Aorta (tissue), 5 donors: ENCODE measurements around the gene INPP5D. TPM values are rescaled to one million over a fixed set of nuclear protein-coding genes. Genes with fewer than 3 reads are reported as not detected.
A peak's percentile ranks its signal among the peaks of the same experiment; 100 is the strongest.

ENCODE experiments used
- ATAC-seq: fragments of 200-7000 bp; cut with Tn5 transposase; one replicate; pipeline ENCODE4 v1.9.1; 2022; ENCODE audit warnings: moderate library complexity; ENCODE audit not compliant: low FRiP score
- DNase-seq, 2 donors: peaks; one replicate each; pipeline ENCODE4 v3.0.0-alpha.2; 2020
- H3K27ac ChIP-seq, 2 donors: one replicate each; pipeline ENCODE4 v1.5.1; 2013; ENCODE audit warnings: low read length in 2 of 2, mild to moderate bottlenecking in 2 of 2, moderate library complexity in 2 of 2, control low read depth in 1 of 2, inconsistent platforms in 1 of 2, low read depth in 1 of 2
- H3K27me3 ChIP-seq, 2 donors: one replicate each; pipeline ENCODE4 v1.6.1; 2013; ENCODE audit warnings: control low read depth in 1 of 2, low read length in 1 of 2, mild to moderate bottlenecking in 1 of 2, moderate library complexity in 1 of 2; ENCODE audit not compliant: insufficient read depth in 2 of 2, control insufficient read depth in 1 of 2
- H3K36me3 ChIP-seq, 2 donors: one replicate each; pipeline ENCODE4 v1.6.1; 2013; ENCODE audit warnings: control low read depth in 1 of 2, low read length in 1 of 2, mild to moderate bottlenecking in 1 of 2; ENCODE audit not compliant: insufficient read depth in 2 of 2, control insufficient read depth in 1 of 2
- H3K4me1 ChIP-seq, 2 donors: one replicate each; pipeline ENCODE4 v1.6.1; 2013; ENCODE audit warnings: low read length in 2 of 2, control low read depth in 1 of 2, mild to moderate bottlenecking in 1 of 2, moderate library complexity in 1 of 2; ENCODE audit not compliant: insufficient read depth in 2 of 2, control insufficient read depth in 1 of 2
- H3K4me3 ChIP-seq, 2 donors: one replicate each; pipeline ENCODE4 v1.5.1; 2013; ENCODE audit warnings: low read length in 2 of 2, control low read depth in 1 of 2, mild to moderate bottlenecking in 1 of 2
- H3K9me3 ChIP-seq: one replicate; pipeline ENCODE4 v1.6.1; 2013; ENCODE audit warnings: mild to moderate bottlenecking, low read length; ENCODE audit not compliant: control insufficient read depth
- WGBS, 2 donors: extraction: QIAGEN DNeasy Blood & Tissue Kit; methylation state at CpG; one replicate each; pipeline ENCODE4 v1.1.7; 2013; 5-methylcytosine and 5-hydroxymethylcytosine counted together
- intact Hi-C, 2 donors: fragments of 100-400 bp; cut with DNase I; formaldehyde crosslinking; loops; one replicate each; pipeline versions ENCODE4 v1.14.2 to v1.15.0; 2022
- polyA plus RNA-seq, 2 donors: library from polyadenylated mRNA; stranded (reverse); fragments of 200-250 nt; gene quantifications; one replicate each; pipeline ENCODE4 v1.2.3, GENCODE V29; 2013
- total RNA-seq, 2 donors: library from RNA; stranded (reverse); fragmentation: NEBNext Ultra II Directional; extraction: Animal tissue kit (Norgen Biotek cat#: 25700); gene quantifications; one replicate each; pipeline ENCODE4 v1.2.1, GENCODE V29; 2021
- donor health status: healthy with polysubstance abuse.
- donor health status: Bipolar disorder and iron deficiency.
- donor health status: DM: no; HTN: no; CAD: no.
- donor health status: DM: no; HTN: no; CAD: no.
- donor health status: DM: yes; HTN: yes; CAD: no.

Gene INPP5D
- total and polyA plus RNA-seq, 4 donors, result 0.95 to 51.2 (median 17.2) TPM

GRCh38 chr2:233174137-233174536 lies 114.0 kb downstream of the INPP5D start:
- intact Hi-C loops, result no loop called here
- no peak overlapping the region for H3K27ac ChIP-seq
- peaks cover under 1% of the 10 kb centered on the region for H3K9me3 ChIP-seq
- 58 to 60% methylated on average over 7 of the region's 7 CpGs for WGBS, 2 donors
- H3K4me1 ChIP-seq, result no peaks in the 10 kb centered on the region
- ATAC-seq, result no peak
- DNase-seq, result no peak
- H3K4me3 ChIP-seq, result no peak overlapping the region
- H3K36me3 ChIP-seq, result no peaks in the 10 kb centered on the region
- no peaks in the 10 kb centered on the region for H3K27me3 ChIP-seq

- Histone ChIP-seq H3K36me3 (no peaks in the 10 kb centered on the region), H3K27ac (no peak overlapping the region), H3K9me3 (peaks cover 4% of the 10 kb centered on the region), H3K27me3 (no peaks in the 10 kb centered on the region), H3K4me1 (no peaks in the 10 kb centered on the region), H3K4me3 (no peak overlapping the region)
- intact Hi-C loops, result no loop called here
- DNase-seq, result no peak
- no peak for ATAC-seq
- WGBS, 2 donors, result 80 to 82% methylated on average over 14 of the region's 14 CpGs
Measured at GRCh38 chr2:233178994-233179847, 119.1 kb downstream of the INPP5D start.

DNA sequence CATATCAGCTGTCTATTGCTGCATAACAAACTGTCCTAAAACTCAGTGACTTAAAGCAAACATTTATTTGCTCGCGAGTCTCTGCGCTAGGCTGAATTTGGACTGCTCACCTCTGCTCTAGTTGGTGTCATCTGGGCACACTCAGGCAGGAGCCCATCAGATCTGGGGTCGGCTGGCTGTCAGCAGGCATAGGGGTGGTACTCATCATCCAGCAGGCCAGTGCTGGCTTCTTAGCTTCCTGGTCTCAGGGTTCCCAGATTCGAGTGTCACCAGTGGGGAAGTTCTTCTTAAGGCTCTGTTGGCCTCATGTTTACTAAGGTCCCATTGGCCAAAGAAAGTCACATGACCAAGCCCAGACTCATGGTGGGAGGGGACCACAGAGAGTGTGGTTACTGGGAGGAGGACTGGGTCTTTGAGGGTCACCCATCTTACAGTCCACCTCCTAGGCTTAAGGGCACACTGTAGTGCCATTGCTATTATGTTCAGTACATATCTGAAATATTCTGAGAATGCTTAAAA lies 119.8 kb downstream of the INPP5D start:
- Histone ChIP-seq H3K27ac (no peak overlapping the region), H3K27me3 (no peaks in the 10 kb centered on the region), H3K9me3 (peaks cover 4% of the 10 kb centered on the region), H3K4me1 (no peaks in the 10 kb centered on the region), H3K36me3 (no peaks in the 10 kb centered on the region), H3K4me3 (no peak overlapping the region)
- WGBS, 2 donors, result 93% methylated on average over 5 of the region's 5 CpGs
- ATAC-seq (no peak), DNase-seq (no peak)
- intact Hi-C loops, result no loop called here

DNA sequence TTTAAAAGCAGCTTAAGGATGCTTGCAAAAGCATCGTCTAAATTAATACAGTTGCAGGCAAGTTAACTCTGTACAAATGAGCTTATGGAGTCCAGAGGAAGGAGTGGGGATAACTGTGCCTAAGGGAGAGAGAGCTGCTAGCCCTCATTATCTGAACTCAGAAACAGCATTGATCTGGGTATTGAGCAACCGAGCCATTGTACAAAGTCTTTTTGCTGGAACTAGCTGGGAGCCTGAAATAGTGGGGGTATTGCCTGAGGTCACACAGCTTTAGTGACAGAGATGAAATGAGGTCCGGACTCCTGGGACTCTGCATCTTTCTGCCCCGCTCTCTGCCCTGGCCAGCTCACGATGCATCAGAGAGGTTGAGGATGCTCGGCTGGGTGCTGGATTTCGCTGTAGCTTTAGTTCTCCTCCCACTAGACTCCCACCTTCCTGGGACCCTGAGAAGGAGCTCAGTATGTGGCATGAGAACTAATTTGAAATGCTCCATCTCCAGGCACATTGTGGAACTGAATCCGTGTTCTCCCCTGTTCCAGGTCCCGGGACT lies 123.8 kb downstream of the INPP5D start:
- DNase-seq (no peak), ATAC-seq (no peak)
- Histone ChIP-seq H3K4me1 (no peaks in the 10 kb centered on the region), H3K27ac (no peak overlapping the region), H3K36me3 (no peaks in the 10 kb centered on the region), H3K27me3 (no peaks in the 10 kb centered on the region), H3K4me3 (no peak overlapping the region), H3K9me3 (peaks cover 4% of the 10 kb centered on the region)
- 79 to 85% methylated on average over 9 of the region's 9 CpGs for WGBS, 2 donors
- intact Hi-C loops, result no loop called here

DNA sequence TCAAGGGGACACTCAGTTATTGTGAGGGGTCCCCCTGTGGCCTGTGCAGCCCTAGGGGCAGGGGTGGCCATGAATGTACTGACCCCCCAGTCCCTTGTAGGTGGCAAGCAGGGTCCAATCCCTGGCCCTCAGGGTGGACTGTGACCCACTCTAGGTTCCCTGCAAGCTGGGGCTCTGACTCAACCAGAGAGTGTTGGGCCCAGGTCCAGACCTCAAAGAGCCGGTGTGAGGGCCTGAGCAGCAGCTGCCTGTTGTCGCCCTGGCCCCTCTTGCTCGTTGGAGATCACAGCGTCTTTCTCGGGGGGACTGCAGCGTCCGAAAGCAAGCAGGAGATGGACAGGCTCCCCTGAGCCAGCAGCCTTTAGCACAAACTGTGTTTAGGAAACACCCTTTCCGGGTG lies 124.5 kb downstream of the INPP5D start:
- Histone ChIP-seq H3K27ac (no peak overlapping the region), H3K27me3 (no peaks in the 10 kb centered on the region), H3K9me3 (peaks cover 3% of the 10 kb centered on the region), H3K4me1 (no peaks in the 10 kb centered on the region), H3K36me3 (no peaks in the 10 kb centered on the region), H3K4me3 (no peak overlapping the region)
- WGBS, 2 donors, result 83 to 88% methylated on average over 8 of the region's 8 CpGs
- ATAC-seq, result peak; percentile 19
- DNase-seq, result no peak
- intact Hi-C loops, result no loop called here

- no peak overlapping the region for H3K4me3 ChIP-seq
- H3K27me3 ChIP-seq, result no peaks in the 10 kb centered on the region
- DNase-seq (no peak), ATAC-seq (no peak)
- H3K36me3 ChIP-seq, result no peaks in the 10 kb centered on the region
- peaks cover 1% of the 10 kb centered on the region for H3K9me3 ChIP-seq
- intact Hi-C loops, result no loop called here
- no peaks in the 10 kb centered on the region for H3K4me1 ChIP-seq
- 88 to 90% methylated on average over 7 of the region's 7 CpGs for WGBS, 2 donors
- H3K27ac ChIP-seq, result no peak overlapping the region
Measured at GRCh38 chr2:233185330-233185729, 125.2 kb downstream of the INPP5D start.

- intact Hi-C loops, result no loop called here
- WGBS, 2 donors, result 93 to 98% methylated on average over 8 of the region's 8 CpGs
- no peak overlapping the region for H3K4me3 ChIP-seq
- H3K27ac ChIP-seq, result no peak overlapping the region
- H3K9me3 ChIP-seq, result peaks cover 1% of the 10 kb centered on the region
- DNase-seq (no peak), ATAC-seq (no peak)
- no peaks in the 10 kb centered on the region for H3K4me1 ChIP-seq
- no peaks in the 10 kb centered on the region for H3K27me3 ChIP-seq
- no peaks in the 10 kb centered on the region for H3K36me3 ChIP-seq
Measured at GRCh38 chr2:233185963-233186362, 125.8 kb downstream of the INPP5D start.

- H3K4me3 ChIP-seq, result no peak overlapping the region
- no peaks in the 10 kb centered on the region for H3K27me3 ChIP-seq
- H3K9me3 ChIP-seq, result peaks cover 1% of the 10 kb centered on the region
- ATAC-seq (no peak), DNase-seq (no peak)
- no peaks in the 10 kb centered on the region for H3K4me1 ChIP-seq
- H3K27ac ChIP-seq, result no peak overlapping the region
- intact Hi-C loops, result no loop called here
- 90 to 94% methylated on average over 5 of the region's 5 CpGs for WGBS, 2 donors
- H3K36me3 ChIP-seq, result no peaks in the 10 kb centered on the region
Measured at GRCh38 chr2:233186851-233187250, 126.7 kb downstream of the INPP5D start.

- no peak for ATAC-seq
- 80 to 83% methylated on average over 8 of the region's 8 CpGs for WGBS, 2 donors
Measured at GRCh38 chr2:233189025-233189424, 128.9 kb downstream of the INPP5D start.

More at GRCh38 chr2:233189025-233189424, 128.9 kb downstream of the INPP5D start:
- no peak overlapping the region for H3K4me3 ChIP-seq
- DNase-seq, result no peak
- no peaks in the 10 kb centered on the region for H3K27me3 ChIP-seq
- no peaks in the 10 kb centered on the region for H3K9me3 ChIP-seq
- H3K27ac ChIP-seq, result no peak overlapping the region
- intact Hi-C loops, result no loop called here
- H3K4me1 ChIP-seq, result no peaks in the 10 kb centered on the region
- no peaks in the 10 kb centered on the region for H3K36me3 ChIP-seq
